NAMALWA (cell line): ENCODE results near the gene TTLL1.

Source experiments
- DNase-seq: peaks from one replicate; pipeline ENCODE4 v3.0.0-alpha.2; 2015; ENCODE audit warnings: low spot score

The TTLL1 gene

DNA sequence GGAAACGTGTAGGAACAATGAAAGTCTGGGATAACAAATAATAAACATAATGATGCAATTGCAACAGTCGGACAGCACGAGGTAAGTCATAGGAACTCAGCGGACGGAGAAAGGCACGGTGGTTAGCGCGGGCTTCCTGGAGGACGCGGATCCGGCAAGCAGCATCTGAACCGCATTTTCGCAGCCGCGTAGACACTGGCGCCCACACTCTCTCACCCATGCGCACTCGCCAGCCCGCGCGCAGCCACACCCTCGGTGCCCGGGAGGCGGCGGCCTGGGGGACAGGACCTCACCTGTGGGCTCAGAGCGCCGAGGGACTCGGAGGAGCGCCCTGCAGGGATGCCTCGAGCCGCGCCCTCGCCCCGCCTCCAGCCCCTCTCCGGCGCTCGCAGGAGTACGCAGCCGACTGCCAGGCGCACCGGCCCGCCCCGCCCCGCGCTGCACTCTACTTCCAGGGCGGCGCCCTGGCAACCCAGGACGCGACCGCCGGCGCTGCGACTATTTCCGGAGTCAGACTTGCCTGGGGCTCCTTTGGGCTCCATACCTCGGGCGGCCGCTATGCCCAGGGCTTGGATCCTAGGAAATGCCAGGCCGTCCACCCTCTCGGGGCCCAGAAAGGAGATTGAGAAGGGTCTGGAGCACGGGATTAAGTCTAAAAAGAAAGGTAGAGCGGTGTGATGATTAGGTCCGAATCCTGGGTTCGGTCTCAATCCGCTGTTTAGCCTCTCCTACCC is at the start of gene TTLL1:
TTLL1 (minus strand) TSS at position 408 of the 734 bp plus-strand sequence. CDS start 13,805 bp downstream, outside the sequence.
- DNase-seq = peak; percentile 88

DNA sequence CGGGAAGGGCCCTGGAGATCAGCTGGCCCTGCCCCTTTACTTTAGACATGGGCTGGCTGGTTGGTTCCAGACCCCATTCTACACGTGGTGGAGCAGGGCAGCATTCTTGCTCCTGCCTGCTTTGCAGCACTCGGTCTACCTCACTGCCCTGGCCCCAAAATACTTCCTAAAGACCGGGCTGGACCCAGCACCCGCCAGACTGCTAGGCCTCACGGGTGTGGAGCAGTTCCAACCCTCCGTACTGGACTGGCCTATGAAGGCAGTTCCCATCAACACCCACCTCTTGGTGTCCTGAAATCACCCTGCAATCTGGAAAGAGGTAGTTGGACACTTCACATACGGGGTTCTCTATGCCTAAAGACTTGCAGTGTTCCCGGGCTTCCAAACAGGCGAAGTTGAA is 47.6 kb upstream of the TTLL1 start:
- no peak for DNase-seq

GRCh38 chr22:43136255-43136654 is 47.1 kb upstream of the TTLL1 start:
- DNase-seq = peak; percentile 67

- no peak for DNase-seq
Observed at GRCh38 chr22:43135565-43135964, 46.4 kb upstream of the TTLL1 start.

GRCh38 chr22:43134553-43134952 is 45.4 kb upstream of the TTLL1 start:
- no peak for DNase-seq

DNA sequence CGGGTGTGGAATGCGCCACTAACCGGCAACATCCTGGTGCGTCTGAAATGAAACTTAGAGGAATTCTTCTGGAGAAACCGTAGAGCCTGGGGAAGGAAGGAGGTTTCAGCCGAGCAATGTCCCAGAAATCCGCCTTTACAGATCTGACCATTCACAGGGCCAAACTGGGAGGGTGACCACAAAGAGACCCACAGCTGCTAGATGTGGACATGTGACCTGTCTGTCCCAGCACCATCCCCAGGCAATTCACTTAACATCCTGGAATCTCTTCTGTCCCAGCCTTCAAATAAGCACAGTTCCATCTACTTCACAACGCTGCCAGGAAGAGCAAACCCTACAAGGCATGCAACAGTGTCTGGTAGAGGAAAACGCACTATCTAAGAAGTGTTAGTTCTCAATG is 44.2 kb upstream of the TTLL1 start:
- DNase-seq = no peak

- no peak for DNase-seq
Observed at GRCh38 chr22:43131773-43132501, 42.7 kb upstream of the TTLL1 start.

DNA sequence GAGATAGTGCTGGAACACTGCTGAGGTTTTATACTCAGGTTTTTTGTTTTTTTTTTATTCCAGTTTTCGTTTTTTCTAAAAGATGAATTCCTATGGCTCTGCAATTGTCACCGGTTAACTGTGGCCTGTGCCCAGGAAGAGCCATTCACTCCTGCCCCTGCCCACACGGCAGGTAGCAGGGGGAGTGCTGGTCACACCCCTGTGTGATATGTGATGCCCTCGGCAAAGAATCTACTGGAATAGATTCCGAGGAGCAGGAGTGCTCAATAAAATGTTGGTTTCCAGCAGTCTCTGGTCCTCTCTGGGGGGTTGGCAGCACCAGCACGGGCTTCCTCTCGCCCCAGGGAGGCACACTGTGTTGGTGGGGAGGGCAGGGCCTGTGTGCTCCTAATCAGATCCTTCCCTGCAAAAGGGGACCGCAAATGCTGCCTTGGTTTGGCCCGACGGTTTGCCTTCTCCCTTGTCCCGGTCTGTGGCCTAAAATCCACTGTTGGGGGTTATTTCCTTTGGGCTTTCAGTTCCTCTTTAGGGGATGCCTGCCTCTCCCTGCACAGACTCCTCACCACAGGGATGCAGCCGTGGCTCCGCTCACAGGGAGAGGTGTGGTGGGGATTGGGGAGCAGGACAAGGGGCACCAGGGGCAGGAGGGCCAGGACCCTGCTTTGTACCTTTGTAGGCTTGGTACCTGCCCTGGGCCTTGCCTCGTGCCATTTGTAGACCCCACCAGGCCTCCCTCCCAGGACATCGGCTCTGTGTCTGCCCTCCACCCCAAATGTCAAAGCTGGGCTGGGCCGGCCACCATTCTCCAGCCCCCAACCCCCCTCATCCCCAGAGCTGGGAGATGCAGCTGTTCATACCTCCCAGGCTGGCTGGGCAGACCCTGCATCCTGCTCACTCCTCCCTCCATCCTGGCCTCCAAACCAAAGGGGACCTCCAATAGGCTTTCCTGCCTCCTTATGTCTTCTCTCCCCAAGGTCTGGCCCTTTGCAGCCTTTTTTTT is 40.5 kb upstream of the TTLL1 start:
- no peak for DNase-seq

DNA sequence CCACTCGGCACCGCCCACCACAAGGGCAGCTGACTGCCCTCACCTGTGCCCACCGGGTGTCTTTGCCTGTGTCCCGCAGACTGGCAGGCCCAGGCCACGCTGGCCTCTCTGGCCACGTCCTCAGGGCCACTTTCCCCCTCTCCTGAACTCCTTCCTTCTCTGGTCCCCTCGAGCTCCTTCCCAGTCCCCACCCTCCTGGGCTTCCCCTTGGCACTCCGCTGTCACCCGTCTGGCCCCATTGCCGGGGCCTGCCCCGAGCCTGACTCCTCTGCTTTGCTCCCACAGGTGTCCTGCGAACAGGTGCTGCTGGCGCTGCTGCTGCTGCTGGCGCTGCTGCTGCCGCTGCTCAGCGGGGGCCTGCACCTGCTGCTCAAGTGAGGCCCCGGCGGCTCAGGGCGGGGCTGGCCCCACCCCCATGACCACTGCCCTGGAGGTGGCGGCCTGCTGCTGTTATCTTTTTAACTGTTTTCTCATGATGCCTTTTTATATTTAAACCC is 39.8 kb upstream of the TTLL1 start:
- peak; percentile 86 for DNase-seq

GRCh38 chr22:43128116-43128515 is 38.9 kb upstream of the TTLL1 start:
- DNase-seq = peak; percentile 65

- DNase-seq = peak; percentile 60
Observed at GRCh38 chr22:43127166-43127908, 38.1 kb upstream of the TTLL1 start.

DNA sequence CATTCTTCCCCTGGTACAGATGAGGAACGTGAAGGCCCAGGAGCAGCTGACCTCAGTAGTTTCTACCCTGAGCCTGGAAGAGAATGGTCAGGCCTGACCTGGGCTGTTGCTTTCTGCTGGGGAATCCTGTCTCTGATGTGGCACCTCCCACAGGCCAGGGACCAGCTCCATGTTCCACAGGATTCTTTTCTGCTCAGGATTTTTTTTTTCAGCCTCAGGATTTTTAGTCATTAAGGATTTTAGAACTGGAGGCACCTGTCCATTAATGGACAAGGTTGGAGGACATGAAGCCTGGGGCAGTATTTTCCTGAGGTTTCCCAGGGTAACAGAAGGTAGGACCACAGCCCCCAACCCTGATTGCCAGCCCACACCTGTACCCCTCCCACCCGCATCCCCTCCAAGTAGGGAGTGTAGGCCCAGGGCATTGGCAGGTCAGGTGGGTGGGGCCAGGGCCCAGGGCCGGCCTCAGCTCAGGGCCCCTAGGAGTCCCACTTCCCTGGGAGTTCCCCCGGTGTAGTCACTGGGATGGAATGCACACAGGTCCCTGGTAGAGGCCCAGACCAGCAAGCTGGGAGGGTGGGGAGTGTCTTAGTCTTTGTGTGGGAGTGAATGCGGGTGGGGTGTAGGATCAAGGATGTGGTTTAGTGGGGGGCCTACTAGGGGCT is 37.4 kb upstream of the TTLL1 start:
- DNase-seq = no peak

DNA sequence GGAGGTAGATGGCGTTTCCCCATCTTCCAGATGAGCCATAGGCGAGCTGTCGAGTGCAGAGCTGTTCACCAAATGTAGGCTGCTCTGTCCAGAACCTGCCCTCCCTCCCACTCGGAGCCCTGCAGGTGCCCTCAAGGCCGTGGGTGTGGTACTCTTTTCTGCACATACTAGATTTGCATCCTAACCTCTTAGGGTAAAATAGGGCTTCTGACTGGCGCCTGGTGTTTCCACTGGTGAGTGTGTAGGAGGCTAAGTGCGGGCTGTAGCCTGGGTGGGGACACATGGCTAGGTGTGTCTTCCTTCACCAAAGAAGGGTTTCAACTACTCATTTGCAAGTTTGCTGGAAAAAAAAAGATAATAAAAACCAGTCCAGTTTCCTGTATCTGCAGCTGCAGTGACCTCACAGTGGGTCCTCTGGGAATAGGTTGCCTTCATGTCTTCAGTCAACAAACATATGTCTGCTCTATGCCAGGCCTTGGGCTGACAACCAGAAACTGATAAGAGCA is 29.8 kb upstream of the TTLL1 start:
- peak; percentile 94 for DNase-seq

GRCh38 chr22:43118024-43118849 is 29.0 kb upstream of the TTLL1 start:
- no peak for DNase-seq

- DNase-seq = no peak
Observed at GRCh38 chr22:43116932-43117331, 27.7 kb upstream of the TTLL1 start.

DNA sequence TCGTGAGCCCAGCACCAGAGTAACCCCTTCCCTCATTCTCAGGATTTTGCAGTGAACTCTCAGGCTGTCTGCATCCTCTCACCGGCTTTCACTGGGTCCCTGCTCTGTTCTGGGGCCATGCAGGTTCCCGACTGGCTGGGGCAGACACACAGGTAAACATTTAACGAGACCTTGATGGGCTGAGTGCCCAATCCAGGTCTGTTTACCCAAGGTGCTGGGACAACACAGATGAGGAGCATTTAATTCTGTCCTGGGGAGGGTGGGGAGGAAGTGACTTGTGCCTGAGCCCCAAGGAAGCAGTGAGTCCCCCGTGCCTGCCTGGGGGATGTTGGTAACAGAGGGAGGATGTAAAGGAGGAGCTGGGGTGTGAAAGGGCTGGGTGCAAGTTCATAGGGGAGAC is 25.8 kb upstream of the TTLL1 start:
- no peak for DNase-seq

- no peak for DNase-seq
Observed at GRCh38 chr22:43113526-43114251, 24.5 kb upstream of the TTLL1 start.

DNA sequence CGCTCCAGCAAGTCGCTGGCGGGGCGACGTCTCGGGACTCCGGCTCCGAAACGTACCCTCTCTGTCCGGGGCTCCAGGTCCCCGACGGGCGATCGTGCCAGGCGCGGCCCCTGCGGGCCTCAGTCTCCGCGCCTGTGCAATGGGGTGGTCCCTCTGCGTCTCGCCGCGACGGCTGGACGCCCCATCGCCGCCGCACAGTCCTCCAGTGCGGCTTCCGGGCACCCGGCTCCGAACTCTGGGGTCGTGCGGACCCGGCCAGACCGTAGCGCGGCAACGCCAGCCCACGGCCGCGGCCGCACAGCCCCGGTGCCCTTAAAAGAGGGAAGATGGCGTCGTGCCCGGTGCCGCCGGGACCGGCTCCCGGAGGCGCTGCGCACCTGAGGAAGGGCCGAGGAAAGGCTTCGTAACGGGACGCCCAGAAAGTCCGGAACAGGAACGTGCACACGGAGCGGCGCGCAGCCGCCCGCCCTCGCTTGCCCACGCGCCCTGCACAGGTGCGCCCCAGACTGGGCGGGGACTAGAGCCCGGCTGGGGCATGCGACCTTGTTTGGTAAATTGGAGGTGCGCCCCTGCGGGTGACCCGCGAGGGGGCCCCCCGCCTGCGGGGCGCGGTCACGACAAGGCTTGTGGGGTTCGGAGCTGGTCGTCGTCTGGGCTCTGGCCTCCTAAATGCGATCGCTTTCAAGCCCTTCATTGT is 21.9 kb upstream of the TTLL1 start:
- peak; percentile 80 for DNase-seq
